BE2C (cell line): Measurements from ENCODE around the gene GIGYF1.
"Not testable (repeated sequence)": the region's sequence is repeated elsewhere in the genome, so short reads cannot be mapped to it uniquely, and the experiment has no call there.

Source experiments
- DNase-seq: peaks from one replicate; pipeline ENCODE4 v3.0.0-alpha.2; 2020
- H3K27me3 ChIP-seq: fragments of 250-450 bp; sonication (Bioruptor Pico); 2 replicates; pipeline ENCODE4 v1.5.1; 2020; ENCODE audit warnings: mild to moderate bottlenecking
- H3K36me3 ChIP-seq: fragments of 250-450 bp; sonication (Bioruptor Pico); 2 replicates; pipeline ENCODE4 v1.5.1; 2020; ENCODE audit warnings: mild to moderate bottlenecking
- H3K4me1 ChIP-seq: fragments of 250-450 bp; sonication (Bioruptor Pico); 2 replicates; pipeline ENCODE4 v1.5.1; 2020
- H3K4me3 ChIP-seq: 2 replicates; pipeline ENCODE4 v1.5.1; 2011; ENCODE audit warnings: low read depth, low read length
- H3K9me3 ChIP-seq: fragments of 250-450 bp; sonication (Bioruptor Pico); 2 replicates; pipeline ENCODE4 v1.5.1; 2020
- CTCF ChIP-seq: IDR thresholded peaks from 2 replicates; pipeline ENCODE4 v1.5.1; 2012; ENCODE audit warnings: mild to moderate bottlenecking, low read depth, low read length

The GIGYF1 gene

GRCh38 chr7:100730136-100730800 lies 36.2 kb upstream of the GIGYF1 start:
- Histone ChIP-seq H3K27me3 (peaks cover 11% of the 10 kb centered on the region; the same call in 1 of the 2 replicates), H3K9me3 (no peaks in the 10 kb centered on the region), H3K4me1 (no peaks in the 10 kb centered on the region), H3K36me3 (no peaks in the 10 kb centered on the region), H3K4me3 (no peak overlapping the region)
- TF ChIP-seq CTCF: no peak
- no peak for DNase-seq

GRCh38 chr7:100728196-100728595 lies 34.1 kb upstream of the GIGYF1 start:
- Histone ChIP-seq H3K4me3 (no peak overlapping the region), H3K4me1 (no peaks in the 10 kb centered on the region), H3K9me3 (no peaks in the 10 kb centered on the region), H3K27me3 (peaks cover 26% of the 10 kb centered on the region), H3K36me3 (no peaks in the 10 kb centered on the region)
- TF ChIP-seq CTCF: no peak
- no peak for DNase-seq

- no peaks in the 10 kb centered on the region for H3K9me3 ChIP-seq
- no peak for TF ChIP-seq CTCF
- H3K36me3 ChIP-seq: no peaks in the 10 kb centered on the region
- no peaks in the 10 kb centered on the region for H3K4me1 ChIP-seq
- H3K4me3 ChIP-seq: no peak overlapping the region
- DNase-seq: no peak
- peaks cover 36% of the 10 kb centered on the region for H3K27me3 ChIP-seq
Observed at GRCh38 chr7:100726996-100727761, 33.1 kb upstream of the GIGYF1 start.

- H3K4me1 ChIP-seq, DNase-seq, H3K9me3 ChIP-seq, H3K36me3 ChIP-seq, H3K4me3 ChIP-seq: not testable (repeated sequence)
- peaks cover 62% of the 10 kb centered on the region for H3K27me3 ChIP-seq
Observed at GRCh38 chr7:100724364-100724763, 30.3 kb upstream of the GIGYF1 start.

GRCh38 chr7:100723732-100724275 lies 29.8 kb upstream of the GIGYF1 start:
- no peak for TF ChIP-seq CTCF
- peaks cover 63% of the 10 kb centered on the region for H3K27me3 ChIP-seq
- H3K4me3 ChIP-seq: no peak overlapping the region
- H3K9me3 ChIP-seq: no peaks in the 10 kb centered on the region
- H3K4me1 ChIP-seq: no peaks in the 10 kb centered on the region
- no peak for DNase-seq
- no peaks in the 10 kb centered on the region for H3K36me3 ChIP-seq

- no peak overlapping the region for H3K4me3 ChIP-seq
- DNase-seq: no peak
- no peaks in the 10 kb centered on the region for H3K9me3 ChIP-seq
- no peaks in the 10 kb centered on the region for H3K36me3 ChIP-seq
- TF ChIP-seq CTCF: no peak
- H3K4me1 ChIP-seq: no peaks in the 10 kb centered on the region
- peaks cover 67% of the 10 kb centered on the region for H3K27me3 ChIP-seq
Observed at GRCh38 chr7:100722480-100723212, 28.6 kb upstream of the GIGYF1 start.
